Measurements from ENCODE around the gene DRD2. TPM values are rescaled to one million over a fixed set of nuclear protein-coding genes. Genes with fewer than 3 reads are reported as not detected.
"Not testable (repeated sequence)": the region's sequence is repeated elsewhere in the genome, so short reads cannot be mapped to it uniquely, and the experiment has no call there.

DRD2 gene
- 0.32 TPM for total RNA-seq

DNA sequence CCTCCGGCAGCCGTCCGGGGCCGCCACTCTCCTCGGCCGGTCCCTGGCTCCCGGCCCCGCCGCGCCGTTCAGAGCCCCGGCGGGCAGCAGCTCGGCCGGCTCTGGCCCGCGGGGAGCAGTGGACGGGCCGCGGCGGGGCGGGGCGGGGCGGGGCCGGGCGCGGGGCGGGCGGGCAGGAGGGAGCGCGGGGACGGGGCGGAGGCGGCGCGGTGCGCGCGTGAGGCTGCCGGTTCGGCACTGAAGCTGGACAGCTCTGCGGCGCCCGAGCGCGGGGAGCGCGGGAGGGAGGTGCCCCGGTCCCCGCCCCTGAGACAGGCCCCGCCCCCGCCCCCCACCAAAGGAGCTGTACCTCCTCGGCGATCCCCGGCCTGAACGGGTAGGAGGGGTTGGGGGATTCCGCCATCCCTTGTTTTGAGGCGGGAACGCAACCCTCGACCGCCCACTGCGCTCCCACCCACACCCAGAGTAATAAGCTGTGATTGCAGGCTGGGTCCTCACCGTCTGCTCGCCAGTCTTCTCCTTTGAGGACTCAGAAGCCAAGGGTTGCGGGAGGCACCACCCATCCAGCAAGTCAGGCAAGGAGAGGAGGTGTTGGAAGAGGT, at the start of gene DRD2:
DRD2 (minus strand) TSS at position 239 of the 602 bp plus-strand sequence. CDS start 50,747 bp downstream, outside the sequence.
- no peak for DNase-seq (ENCODE audit: low spot score)

DNA sequence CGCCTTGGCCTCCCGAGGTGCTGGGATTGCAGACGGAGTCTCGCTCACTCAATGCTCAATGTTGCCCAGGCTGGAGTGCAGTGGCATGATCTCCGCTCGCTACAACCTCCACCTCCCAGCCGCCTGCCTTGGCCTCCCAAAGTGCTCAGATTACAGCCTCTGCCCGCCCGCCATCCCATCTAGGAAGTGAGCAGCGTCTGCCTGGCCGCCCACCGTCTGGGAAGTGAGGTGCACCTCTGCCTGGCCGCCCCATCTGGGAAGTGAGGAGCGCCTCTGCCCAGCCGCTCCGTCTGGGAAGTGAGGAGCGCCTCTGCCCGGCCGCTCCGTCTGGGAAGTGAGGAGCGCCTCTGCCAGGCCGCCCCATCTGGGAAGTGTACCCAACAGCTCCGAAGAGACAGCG, 48.7 kb upstream of the DRD2 start:
- DNase-seq (ENCODE audit: low spot score): not testable (repeated sequence)

DNA sequence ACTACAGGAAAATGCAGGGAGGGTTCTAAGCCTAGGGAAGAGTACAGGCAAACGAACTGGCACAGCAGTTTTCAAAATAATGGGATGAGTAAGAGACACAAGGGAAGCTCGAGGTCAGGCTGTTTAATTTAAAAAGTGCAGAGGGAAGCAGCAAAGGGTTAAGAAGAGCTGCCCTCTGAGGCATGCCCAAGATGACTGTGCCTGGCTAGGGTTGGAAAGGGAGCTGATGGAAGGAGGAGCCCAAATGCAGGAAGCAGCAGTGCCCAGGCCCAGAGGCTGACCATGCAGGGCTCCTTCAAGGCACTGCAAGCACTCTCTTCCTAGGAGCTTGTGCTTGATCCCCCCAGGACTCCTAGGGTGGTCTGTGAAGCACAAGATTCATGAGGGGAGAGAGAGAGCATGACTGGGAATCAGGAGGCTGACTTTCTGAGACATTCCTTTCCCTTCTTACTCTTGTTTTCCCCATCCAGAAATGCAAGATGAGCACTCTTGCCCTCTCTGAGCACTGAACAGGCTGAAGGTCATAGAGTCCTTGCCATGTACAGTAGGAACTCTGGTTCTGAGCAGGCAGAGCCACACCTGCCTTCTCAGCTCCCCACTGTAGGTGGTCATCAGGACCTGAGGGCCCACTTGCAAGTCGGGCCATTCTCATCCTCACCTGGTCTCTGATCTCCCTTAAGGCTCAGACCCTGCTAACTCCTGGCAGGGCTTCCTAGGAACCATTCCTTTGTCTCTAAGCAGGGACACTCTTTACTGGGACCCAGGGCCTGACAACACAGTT, 46.7 kb upstream of the DRD2 start:
- DNase-seq (ENCODE audit: low spot score): no peak

DNA sequence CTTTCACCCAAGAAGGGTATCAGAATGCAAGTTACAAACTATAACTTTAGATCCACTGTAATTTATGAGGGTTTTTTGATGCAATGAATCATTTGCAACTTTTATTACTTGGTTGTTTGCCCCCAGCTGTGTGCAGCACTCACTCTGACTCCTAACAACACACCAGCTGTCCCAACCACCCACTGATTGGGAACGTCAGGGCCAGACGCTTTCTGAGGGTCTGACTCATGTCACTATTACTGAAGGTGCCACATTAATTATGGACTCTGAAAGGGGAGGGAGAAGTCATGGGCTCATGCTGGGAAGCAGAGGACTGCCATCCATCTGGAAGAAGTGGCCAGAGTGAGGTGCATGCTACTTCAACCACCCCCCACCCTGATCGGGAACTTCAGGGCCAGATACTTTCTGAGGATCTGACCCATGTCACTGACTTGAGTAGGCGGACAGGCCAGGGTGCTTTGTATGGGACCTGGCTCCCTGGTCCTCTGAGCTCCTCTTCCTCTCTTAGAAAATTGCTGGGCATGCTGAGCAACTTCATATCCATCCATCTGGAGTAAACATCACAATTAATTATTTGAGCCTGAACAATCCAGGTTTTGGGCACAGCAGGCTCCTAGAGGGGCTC, 44.9 kb upstream of the DRD2 start:
- no peak for DNase-seq (ENCODE audit: low spot score)

DNA sequence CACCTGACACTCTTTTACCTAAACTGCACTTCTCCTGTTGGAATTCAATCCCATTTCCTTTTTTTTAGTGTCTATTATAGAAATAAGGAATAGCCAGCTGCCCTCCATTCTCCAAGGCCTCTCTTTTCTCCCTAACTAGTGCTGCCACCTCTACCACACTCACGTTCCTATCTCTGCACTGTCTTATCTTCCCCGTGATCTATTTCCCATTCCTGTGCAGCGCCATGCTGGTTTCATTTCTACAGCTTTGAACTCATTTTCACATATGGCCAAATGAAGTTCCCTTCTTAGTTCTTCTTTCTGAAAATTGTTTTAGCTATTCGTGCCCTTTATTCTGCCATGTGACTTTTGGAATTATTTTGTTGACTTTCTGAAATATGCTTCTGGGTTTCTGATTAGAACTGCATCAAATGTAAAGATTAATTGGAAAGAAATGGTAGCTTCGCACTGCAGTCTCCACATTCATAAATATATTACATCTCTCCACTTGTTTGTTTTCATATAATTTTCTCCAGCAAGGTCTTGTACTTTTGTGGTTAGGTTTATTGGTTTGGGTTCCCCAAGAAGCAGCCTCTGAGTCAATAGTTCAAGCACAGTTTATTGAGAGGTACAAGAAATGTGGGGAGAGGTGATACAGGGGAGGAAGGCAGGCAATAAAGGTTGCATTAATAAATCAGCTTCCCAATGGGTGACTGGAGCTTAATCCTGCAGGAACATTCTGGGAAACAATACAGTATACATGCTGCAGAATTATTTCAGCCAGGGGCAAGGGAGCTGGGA, 43.7 kb upstream of the DRD2 start:
- no peak for DNase-seq (ENCODE audit: low spot score)

DNA sequence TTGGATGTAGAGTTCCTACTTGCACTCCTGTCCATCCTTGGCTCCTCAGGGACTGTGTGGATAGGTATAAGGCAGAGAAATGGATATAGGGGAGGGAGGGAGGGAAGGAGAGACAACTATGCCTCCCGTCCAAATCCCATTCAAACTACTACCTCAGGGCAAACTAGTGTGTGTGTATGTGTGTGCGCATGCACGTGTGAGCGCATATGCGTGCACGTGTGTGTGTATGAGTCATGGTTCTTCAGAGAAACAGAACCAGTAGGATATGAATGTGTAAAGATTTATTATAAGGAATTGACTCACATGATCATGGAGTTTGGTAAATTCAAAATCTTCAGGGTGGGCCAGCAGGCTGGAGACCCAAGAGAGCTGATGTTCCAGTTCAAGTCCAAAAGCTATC, 42.2 kb upstream of the DRD2 start:
- DNase-seq (ENCODE audit: low spot score): no peak

DNA sequence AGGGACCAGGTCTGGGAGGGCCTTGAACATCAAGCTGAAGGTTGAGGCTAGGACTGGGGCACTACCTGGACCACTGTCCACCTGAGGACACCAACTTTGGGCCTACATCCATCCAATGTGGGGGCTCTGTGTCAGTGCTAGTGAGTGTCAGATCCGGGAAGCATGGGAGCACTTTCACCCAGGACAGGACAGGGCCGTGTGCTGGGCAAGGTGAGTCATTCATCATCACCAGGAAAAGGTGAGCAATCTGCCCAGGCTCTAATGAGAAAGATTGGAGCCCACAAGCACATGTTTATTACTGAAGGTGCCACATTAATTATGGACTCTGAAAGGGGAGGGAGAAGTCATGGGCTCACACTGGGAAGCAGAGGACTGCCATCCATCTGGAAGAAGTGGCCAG, 39.7 kb upstream of the DRD2 start:
- DNase-seq (ENCODE audit: low spot score): no peak

DNA sequence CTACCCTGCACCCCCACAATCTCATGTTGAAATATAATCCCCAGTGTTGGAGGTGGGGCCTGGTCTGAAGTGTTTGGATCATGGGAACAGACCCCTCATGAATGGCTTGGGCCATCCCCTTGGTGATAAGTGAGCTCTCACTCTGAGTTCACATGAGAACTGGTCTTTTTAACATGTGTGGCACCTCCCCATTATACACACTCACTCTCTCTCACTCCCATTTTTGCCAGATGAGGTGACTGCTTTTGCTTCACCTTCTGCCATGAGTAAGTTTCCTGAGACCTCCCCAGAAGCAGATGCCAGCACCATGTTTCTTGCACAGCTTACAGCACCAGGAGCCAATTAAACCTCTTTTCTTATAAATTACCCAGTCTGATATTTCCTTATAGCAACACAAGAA, 32.1 kb upstream of the DRD2 start:
- no peak for DNase-seq (ENCODE audit: low spot score)

DNA sequence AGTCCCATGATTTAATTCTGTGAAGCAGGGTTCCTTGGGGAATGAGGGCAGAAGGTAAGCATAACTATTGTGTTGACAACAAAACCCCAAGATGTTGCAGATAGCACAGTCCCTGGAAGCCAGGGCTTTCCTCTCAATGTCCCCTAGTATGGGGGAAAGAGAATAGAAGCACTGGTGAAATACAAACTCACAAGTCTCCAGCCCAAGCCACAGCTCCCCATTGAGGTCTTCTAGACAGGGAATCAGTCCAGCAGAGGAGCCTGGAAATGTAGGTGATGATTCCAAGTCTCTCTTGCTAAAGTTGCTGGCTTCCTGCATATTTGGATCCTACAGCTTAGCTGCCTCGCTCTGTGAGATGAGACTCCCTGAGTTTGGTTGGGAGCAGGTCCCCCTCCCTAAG, 31.7 kb upstream of the DRD2 start:
- DNase-seq (ENCODE audit: low spot score): no peak

DNA sequence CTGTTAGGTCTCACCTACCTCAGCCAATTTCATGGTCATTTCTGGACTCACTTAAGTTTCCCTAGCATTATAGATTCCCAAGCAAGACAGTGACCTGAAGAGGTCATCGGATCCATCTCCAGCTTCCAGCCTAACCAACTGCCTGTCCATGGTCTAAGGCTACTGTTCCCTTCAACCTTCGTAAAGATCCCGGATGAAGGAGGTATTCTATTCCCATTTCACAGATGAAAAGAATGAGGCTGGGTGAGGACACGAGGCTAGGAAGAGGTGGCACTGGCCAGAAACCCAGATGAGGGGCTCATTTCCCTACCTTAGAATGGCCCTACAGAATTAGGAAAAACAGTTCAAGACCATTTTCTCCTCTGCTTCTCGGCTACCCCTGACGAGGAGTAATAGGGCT, 31.3 kb upstream of the DRD2 start:
- no peak for DNase-seq (ENCODE audit: low spot score)

DNA sequence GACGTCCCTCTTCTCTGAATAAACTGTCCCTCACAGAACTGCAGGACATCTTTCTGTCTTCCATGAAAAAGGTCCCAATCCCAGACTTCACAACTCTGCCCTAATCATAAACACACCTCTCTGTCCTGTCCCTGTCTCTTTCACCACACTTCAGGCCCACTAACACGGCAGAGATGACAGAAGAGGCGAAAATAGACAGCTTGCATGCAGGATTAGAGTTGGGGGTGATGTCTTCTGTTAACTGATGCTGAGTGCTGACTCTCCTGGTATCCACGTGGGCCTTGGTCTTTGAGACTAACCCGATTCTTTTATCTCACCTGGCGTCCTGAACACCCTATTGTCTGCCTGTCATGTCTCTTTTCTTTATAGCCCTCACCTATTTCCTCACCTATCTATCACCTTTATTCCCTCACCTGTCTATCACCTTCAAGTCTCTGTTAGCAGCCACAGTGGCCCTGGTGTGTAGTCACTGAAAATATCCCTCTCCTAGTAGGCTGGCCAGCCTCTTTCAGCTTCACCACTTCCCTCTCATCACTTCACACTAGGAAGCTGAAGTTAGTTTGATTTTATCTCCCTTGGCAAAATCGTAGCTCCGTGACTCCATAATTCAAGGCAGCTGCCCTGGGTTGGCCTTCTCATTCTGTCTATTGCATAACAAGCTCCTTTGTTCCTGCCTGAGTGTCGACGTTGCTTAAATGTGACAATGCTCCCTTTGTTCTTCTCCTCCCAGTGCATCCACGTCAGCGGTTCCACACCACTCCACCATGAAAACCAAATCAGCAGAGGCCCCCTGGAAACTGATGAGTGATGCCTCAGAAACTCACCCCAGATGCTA, 30.6 kb upstream of the DRD2 start:
- no peak for DNase-seq (ENCODE audit: low spot score)

DNA sequence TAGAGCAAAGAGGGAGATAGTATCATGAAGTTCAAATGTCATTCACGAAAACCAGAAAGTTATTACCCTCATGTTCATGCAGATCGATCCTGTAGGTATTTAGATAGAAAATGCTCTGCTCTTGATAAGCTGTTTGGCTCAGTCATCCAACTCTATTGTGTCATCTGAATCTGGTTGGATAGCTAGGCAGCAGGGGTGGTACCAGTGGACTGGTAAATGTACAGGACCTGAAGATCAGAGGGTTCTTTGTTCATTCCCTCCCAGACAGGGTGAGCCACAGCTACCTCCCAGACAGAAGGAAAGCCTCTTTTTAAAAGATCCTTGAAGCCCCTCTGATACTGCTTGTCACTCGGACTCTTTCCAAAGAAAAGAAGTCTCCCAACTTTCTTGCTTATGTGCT, 29.8 kb upstream of the DRD2 start:
- DNase-seq (ENCODE audit: low spot score): no peak

DNA sequence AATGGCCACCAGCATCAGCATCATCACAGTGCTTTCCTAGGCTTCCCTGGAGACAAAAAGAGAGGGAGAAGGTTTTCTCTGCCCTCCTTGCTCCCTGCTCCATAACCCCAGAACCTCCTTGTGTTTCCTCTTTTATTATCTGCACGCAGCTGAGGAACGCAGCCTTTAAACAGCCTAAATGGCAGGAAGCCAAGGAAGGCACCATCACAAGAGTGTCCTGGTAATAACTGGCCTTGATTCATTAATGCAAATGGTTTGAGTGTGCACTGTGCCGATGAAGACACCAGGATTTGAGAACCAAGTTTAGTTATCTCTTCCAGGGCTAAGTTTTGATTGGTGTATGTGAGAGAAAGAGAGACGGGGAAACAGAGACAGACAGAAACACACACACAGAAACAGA, 29.4 kb upstream of the DRD2 start:
- DNase-seq (ENCODE audit: low spot score): no peak

DNA sequence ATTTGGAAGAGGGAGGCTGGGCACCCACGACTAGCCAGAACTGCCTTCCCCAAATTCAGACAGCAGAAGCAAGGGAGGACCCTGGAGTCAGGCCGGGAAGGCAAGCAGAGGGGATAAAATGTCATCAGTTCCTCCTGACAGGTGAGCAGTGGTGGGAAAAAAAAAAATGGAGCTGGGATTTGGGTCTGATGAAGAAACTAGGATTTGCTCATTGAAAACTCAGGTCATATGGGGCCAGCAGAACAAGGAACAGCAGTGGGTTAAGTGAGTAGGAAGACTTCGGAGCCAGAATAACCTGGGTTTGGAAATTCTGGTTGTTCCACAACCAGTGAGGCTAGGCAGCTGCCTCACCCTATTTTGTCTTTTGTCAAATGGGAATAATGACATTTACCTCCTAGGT, 28.9 kb upstream of the DRD2 start:
- DNase-seq (ENCODE audit: low spot score): no peak

DNA sequence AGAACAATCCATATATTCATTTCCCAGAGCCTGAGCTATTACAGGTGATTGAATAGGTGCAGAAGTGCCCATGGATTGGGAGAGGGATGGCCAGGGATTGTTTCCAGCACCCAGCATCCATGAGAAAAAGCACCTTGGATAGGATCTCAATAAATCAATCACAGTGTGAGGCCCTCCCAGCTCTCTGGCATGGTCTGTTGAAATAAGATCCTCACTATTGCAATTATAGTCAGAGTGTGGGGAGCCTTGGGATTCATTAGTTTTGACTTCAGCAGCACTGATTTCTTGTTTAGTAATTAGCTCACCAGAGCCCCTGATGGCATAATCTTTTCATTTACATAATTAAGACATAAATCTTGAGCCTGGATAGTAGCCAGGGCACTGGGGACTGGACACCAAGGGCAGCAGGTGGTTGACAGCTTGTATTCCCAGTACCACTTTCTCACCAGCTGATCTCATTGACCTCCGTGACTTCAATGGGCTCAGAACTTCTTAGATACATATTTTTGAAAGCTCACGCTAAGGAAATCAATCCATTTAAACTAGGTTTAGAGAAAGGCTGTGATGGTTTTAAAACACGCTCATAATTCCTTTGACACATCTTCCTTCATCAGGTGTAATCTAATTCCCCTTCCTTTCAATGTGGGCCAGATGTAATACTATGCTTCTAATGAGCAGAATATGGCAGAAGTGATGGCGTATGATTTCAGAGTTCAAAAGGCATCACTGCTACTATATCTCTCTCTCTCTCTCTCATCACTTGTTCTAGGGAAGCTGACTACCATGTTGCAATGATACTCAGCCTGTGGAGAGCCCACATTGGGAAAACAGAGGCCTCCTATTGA, 22.1 kb upstream of the DRD2 start:
- no peak for DNase-seq (ENCODE audit: low spot score)

DNA sequence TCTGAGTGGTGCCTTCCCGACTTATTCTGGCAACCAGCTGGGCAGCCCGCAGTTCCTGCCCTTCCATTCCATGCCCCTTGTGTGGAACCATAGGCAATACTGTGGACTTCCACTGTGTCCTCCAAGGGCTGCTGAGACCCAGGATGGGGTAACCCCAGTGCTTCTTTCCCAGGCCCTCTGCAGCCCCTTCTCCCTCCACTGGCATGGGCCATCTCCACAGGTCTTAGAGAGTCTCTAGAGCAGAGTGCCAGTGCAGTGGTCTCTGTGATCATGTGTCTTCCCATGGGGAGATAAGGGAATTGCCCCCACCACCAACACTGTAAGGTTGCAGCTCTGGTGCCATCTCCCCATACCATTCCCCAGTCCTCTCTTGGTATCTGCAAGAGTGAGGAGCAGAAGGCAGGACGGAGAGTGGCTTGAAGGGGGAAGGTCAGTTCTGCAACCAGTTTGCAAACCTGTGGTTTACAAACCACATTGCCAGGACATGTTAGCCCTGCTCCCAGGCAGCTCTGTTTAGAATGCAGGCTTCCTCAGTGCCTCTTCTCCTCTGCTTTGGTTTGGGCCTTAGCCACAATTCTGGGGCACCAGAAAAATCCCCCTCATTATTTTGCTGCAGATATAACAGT, 20.9 kb upstream of the DRD2 start:
- no peak for DNase-seq (ENCODE audit: low spot score)

DNA sequence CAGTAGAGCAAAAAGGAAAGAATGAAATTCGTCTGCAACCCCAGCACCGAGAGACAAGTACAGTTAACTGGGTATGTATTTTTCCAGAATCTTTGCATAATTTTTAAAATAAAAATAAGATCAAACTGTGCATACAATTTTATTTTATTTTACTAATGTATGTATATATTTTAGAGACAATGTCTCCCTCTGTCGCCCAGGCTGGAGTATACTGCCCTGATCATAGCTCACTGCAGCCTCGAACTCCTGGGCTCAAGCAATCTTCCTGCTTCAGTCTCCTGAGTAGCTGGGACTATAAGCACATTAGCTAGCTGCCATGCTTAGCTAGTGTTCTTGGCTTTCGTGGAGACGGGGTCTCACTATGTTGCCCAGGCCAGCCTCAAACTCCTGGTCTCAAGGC, 18.8 kb upstream of the DRD2 start:
- DNase-seq (ENCODE audit: low spot score): no peak

DNA sequence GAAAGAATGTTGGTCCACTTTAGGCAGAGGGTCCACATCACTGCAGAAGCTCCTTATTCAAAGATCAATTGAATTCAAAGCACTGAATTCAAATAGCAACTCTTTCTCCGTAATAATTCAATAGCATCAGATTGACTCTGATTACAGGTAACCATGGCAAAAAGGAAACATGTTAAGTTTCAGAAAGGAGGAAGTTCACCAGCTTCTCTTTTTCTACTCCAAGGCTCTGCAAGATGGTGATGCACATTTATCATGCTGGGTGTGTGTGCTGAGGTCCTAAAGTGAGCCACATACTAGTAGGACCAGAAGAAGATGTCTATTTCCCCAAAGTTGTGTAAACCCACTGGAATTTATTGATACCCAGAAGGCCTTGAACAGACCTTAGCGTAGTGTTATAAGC, 18.0 kb upstream of the DRD2 start:
- no peak for DNase-seq (ENCODE audit: low spot score)

DNA sequence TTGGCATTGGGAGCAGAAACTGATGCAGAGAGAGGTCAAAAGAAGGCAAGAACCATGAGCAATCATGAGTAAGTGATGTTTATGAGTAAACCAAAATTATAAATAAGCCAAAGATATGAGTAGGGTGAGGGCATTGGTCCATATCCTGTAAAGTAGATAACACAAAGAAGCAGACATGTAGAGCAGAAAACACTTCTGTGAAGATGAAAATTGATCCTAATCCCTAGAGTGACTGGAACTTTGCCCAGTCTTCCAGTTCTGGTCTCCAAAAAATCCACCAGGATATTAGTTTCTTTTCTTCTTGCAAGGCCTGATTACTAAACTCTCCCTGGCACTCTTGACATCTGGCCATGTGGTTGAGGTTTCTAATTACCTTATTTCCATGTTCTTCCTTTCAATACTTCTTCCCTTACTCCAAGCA, 13.7 kb upstream of the DRD2 start:
- no peak for DNase-seq (ENCODE audit: low spot score)

DNA sequence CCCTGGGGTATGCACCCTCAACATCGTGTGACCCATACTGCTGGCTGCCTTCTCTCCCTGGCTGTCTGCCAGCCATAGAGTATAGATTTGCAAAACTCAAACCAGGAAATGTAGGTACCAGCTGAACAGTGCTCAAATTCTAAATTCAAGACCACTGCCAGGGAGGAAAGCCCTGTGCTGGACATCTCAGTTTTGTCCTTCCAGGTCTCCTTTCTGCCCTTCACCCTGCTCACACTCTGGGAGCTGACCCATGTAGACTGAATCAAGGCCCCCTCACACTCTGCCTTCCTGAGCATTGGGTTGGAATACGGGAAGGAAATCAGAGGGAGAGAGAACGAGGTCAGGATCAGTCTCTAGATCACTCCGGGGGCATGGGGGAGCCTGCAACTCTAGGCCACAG, 12.4 kb upstream of the DRD2 start:
- DNase-seq (ENCODE audit: low spot score): no peak
